Measurements from ENCODE around the gene NSD1.

Gene NSD1

DNA sequence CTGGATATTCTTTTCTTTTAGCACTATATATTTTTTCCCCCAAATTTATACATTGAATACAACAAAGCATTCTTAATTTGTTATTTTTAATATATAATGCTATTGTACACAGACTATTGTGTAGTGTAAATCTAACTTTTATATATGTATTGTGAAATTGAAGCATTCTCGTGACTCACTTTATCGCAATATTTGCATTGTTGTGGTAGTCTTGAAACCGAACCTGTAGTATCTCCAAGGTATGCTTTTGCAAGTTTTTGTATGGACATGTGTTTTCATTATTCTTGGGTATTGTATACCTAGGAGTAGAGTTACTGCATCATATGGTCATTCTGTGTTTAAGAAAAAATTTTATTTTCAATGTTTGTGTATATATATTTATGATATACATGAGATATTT, 49.6 kb downstream of the NSD1 start:
- no peak overlapping the region for H3K27ac ChIP-seq (ENCODE audit: low read depth, low read length)
- H3K4me2 ChIP-seq (ENCODE audit: low read length), result no peak overlapping the region
- H3K27me3 ChIP-seq (ENCODE audit: control insufficient read depth, low read length), result no peaks in the 10 kb centered on the region
- no peaks in the 10 kb centered on the region for H3K9me2 ChIP-seq (replicated peaks; ENCODE audit: control insufficient read depth, low read length)
- H3F3A ChIP-seq (ENCODE audit: control insufficient read depth, insufficient read depth), result peaks cover 8% of the 10 kb centered on the region
- H3K36me3 ChIP-seq (ENCODE audit: control insufficient read depth, low read length), result peaks cover 37% of the 10 kb centered on the region
- peaks cover 4% of the 10 kb centered on the region for H3K4me1 ChIP-seq (ENCODE audit: control insufficient read depth, low read length)
- H4K20me1 ChIP-seq (ENCODE audit: control insufficient read depth, insufficient read depth, low read depth, low read length), result peaks cover 4% of the 10 kb centered on the region; the same call in 1 of the 2 replicates
- peaks cover 86% of the 10 kb centered on the region for H3K79me2 ChIP-seq (ENCODE audit: control insufficient read depth, low read length)
- H3K4me3 ChIP-seq (ENCODE audit: low read length), result no peak overlapping the region
- TF ChIP-seq, protein P1, sequence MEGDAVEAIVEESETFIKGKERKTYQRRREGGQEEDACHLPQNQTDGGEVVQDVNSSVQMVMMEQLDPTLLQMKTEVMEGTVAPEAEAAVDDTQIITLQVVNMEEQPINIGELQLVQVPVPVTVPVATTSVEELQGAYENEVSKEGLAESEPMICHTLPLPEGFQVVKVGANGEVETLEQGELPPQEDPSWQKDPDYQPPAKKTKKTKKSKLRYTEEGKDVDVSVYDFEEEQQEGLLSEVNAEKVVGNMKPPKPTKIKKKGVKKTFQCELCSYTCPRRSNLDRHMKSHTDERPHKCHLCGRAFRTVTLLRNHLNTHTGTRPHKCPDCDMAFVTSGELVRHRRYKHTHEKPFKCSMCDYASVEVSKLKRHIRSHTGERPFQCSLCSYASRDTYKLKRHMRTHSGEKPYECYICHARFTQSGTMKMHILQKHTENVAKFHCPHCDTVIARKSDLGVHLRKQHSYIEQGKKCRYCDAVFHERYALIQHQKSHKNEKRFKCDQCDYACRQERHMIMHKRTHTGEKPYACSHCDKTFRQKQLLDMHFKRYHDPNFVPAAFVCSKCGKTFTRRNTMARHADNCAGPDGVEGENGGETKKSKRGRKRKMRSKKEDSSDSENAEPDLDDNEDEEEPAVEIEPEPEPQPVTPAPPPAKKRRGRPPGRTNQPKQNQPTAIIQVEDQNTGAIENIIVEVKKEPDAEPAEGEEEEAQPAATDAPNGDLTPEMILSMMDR (IDR thresholded peaks at IDR 0.05; ENCODE audit: low read depth, low read length, poor library complexity, severe bottlenecking), result no peak
- no peak for TF ChIP-seq EZH2phosphoT487 (IDR thresholded peaks at IDR 0.05; ENCODE audit: borderline replicate concordance, low read length)
- no peaks in the 10 kb centered on the region for H3K9me3 ChIP-seq (ENCODE audit: control insufficient read depth, insufficient read depth, low read length)

DNA sequence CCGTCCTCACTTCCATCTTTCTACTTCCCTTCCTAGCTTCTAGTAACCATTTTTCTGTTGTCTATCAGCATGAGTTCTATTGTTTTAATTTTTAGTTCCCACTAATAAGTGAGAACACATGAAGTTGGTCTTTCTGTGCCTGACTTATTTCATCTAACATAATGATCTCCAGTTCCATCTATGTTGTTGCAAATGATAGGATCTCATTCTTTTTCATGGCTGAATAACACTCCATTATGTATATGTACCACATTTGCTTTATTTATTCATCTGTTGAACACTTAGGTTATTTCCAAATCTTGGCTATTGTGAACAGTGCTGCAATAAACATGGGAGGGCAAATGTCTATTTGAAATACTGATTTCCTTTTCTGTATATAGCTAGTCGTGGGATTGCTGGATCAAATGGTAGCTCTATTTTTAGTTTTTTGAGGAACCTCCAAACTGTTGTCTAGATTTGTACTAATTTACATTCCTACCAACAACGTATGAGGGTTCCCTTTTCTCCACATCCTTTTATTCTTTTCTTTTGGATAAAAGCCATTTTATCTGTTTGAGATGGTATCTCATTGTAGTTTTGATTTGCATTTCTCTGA, 50.3 kb downstream of the NSD1 start:
- Histone ChIP-seq H3K4me1 (ENCODE audit: control insufficient read depth, low read length) (peaks cover 3% of the 10 kb centered on the region), H3K4me2 (ENCODE audit: low read length) (no peak overlapping the region), H3K9me2 (replicated peaks; ENCODE audit: control insufficient read depth, low read length) (no peaks in the 10 kb centered on the region), H3K27ac (ENCODE audit: low read depth, low read length) (no peak overlapping the region), H3K36me3 (ENCODE audit: control insufficient read depth, low read length) (peaks cover 33% of the 10 kb centered on the region), H3K27me3 (ENCODE audit: control insufficient read depth, low read length) (no peaks in the 10 kb centered on the region), H3F3A (ENCODE audit: control insufficient read depth, insufficient read depth) (peaks cover 9% of the 10 kb centered on the region), H3K79me2 (ENCODE audit: control insufficient read depth, low read length) (peaks cover 86% of the 10 kb centered on the region), H4K20me1 (ENCODE audit: control insufficient read depth, insufficient read depth, low read depth, low read length) (peaks cover 4% of the 10 kb centered on the region; the same call in 1 of the 2 replicates), H3K4me3 (ENCODE audit: low read length) (no peak overlapping the region), H3K9me3 (ENCODE audit: control insufficient read depth, insufficient read depth, low read length) (no peaks in the 10 kb centered on the region)
- no peak for TF ChIP-seq EZH2phosphoT487 (IDR thresholded peaks at IDR 0.05; ENCODE audit: borderline replicate concordance, low read length)
- TF ChIP-seq, protein P1 (IDR thresholded peaks at IDR 0.05; ENCODE audit: low read depth, low read length, poor library complexity, severe bottlenecking), result no peak

DNA sequence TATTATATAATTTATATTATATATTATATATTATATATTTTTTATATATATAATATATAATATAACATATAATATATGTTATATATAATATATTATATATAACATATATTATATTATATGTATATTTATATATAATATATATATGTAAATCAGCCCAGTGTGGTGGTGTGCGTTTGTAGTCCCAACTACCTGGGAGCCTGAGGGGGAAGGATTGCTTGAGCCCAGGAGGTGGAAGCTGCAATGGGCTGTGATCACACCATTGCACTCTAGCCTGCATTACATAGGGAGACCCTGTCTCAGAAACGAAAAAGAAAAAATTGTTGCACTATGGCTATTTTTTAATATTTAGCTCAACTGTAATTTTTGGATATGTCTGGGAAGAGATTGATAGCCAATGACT, 52.4 kb downstream of the NSD1 start:
- Histone ChIP-seq H3K4me2 (ENCODE audit: low read length) (no peak overlapping the region), H3K4me3 (ENCODE audit: low read length) (no peak overlapping the region), H3K9me3 (ENCODE audit: control insufficient read depth, insufficient read depth, low read length) (no peaks in the 10 kb centered on the region), H3K9me2 (replicated peaks; ENCODE audit: control insufficient read depth, low read length) (no peaks in the 10 kb centered on the region), H3K4me1 (ENCODE audit: control insufficient read depth, low read length) (peaks cover 3% of the 10 kb centered on the region), H3F3A (ENCODE audit: control insufficient read depth, insufficient read depth) (peaks cover 9% of the 10 kb centered on the region), H3K27ac (ENCODE audit: low read depth, low read length) (no peak overlapping the region), H3K27me3 (ENCODE audit: control insufficient read depth, low read length) (no peaks in the 10 kb centered on the region), H3K79me2 (ENCODE audit: control insufficient read depth, low read length) (peaks cover 86% of the 10 kb centered on the region), H4K20me1 (ENCODE audit: control insufficient read depth, insufficient read depth, low read depth, low read length) (peaks cover 4% of the 10 kb centered on the region; the same call in 1 of the 2 replicates), H3K36me3 (ENCODE audit: control insufficient read depth, low read length) (peaks cover 34% of the 10 kb centered on the region)
- TF ChIP-seq EZH2phosphoT487 (IDR thresholded peaks at IDR 0.05; ENCODE audit: borderline replicate concordance, low read length), result no peak
- TF ChIP-seq, protein P1 (IDR thresholded peaks at IDR 0.05; ENCODE audit: low read depth, low read length, poor library complexity, severe bottlenecking), result no peak

Data from DOHH2 (cell line).